Right hindlimb (tissue), 1 donor: ENCODE results near the gene BMPR1B.
A peak's percentile ranks its signal among the peaks of the same experiment; 100 is the strongest.

ENCODE experiments used
- DNase-seq: peaks from one replicate; pipeline ENCODE4 v3.0.0-alpha.2; 2018

Gene BMPR1B

DNA sequence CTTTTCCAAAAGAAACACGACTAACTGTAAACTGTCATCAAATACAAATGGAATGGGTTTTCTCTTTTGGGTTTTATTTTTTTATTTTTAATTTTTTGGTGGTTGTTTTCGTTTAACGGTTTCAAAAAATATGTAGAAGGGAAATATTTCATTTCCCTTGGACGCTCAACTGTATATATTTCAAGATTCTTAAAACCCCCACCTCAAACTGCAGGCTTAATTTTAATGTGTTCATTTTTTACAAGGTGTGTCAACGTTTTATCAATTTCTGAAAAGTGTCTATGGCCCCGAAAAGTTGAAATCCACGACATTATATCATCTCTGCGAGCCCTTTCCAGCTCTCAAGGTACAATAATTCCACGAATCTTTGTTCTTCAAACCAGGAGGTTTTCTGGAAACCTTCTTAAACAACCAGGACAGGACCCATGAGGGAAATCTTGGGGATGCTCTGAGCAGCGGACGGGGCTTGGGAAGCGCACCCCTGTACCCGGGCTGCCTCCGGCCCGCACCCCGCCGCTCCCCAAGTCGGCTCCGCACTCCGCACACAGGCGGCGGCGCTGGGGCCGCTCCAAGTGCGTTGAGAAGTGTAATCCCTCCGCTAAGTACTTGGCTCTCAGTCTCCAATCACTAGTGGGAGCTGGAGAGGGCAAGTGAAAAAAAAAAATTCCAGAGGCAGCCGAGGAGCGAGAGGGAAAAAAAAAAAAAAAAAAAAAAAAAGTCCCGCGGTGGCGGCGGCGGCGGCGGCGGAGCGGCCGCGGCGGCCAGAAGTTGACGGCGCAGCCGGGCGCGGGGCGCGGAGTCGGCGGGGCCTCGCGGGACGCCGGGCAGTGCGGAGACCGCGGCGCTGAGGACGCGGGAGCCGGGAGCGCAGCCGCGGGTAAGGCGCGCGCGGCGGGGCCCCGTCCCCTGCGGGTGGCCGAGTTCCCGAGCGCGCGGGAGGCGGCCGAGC, at the start of gene BMPR1B:
TSS of gene BMPR1B (plus strand) at position 764 of the 949 bp plus-strand sequence. CDS start 346,470 bp downstream, outside the sequence.
- DNase-seq: peak; percentile 72

DNA sequence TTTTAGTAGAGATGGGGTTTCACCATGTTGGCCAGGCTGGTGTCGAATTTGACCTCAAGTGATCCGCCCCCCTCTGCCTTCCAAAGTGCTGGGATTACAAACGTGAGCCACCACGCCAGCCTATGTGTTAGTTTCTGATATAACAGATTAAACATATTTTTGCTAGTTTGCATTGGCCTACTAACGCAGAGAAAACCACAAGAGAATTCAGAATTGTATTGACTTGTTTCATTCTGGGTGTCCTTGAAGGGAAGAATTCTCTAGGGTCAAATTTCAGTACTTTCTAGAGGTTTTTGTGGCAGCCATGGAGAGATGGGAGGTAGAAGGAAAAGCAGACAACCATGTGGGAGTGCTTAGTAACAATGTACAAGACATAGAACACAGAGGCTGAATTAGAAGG, 46.1 kb upstream of the BMPR1B start:
- no peak for DNase-seq

DNA sequence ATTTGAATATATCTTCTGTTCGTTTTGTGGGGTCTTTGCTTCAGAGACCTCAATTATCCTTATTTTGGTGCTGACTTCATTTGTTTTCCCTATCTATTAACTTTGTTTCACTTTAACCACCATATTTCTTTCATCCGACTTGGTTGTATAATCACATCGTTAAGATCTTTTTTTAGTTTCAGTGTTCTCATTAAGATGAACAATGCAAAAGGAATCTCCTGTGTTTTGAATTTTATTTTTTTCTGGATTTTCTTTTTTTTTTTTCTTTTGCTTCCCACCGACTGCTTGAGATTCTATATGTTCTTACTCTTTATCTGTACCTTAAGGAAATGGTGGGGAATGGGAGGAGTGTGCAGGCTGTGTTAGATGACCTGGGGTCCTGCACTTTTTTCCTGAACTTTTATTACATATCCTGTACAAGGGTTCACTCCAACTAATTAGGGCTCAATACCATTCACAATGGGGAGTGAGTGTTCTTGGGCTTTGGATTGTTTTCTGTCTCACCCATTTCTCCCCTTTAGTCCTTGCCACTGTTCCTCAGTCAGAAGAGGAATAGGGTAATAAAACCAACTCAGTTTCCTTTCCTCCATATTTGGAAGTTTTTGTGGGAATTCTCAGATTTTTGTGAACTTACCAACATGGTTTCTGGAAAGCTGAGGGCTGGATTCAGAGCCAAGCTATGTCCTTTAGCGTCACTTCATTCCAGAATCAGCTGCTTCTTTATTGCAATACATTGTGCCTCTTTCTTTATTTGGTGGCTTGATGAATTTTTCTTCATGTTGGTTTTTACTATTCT, 43.2 kb upstream of the BMPR1B start:
- no peak for DNase-seq

- DNase-seq: no peak
These were observed 42.0 kb upstream of the BMPR1B start for GRCh38 chr4:94715726-94716125.

GRCh38 chr4:94721310-94721709, 36.4 kb upstream of the BMPR1B start:
- no peak for DNase-seq

GRCh38 chr4:94722270-94722669, 35.5 kb upstream of the BMPR1B start:
- no peak for DNase-seq

DNA sequence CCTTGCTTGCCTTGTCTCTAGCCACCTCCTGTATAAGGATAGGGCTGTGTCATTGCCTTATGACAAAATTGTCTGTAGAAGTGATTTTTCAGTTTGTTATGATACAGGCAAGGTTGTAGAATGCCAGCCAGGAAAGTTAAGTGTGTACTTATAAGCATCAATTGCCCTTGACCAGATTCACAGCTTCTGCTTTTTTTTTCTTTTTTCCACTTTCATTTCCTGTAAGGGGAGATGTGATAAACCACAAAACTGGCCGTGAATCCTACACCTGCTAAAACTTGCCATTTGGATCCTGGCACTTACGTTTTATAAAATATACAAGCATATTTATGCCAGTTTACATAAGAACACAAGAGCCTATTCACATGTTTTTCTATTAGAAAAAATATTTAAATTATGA, 35.0 kb upstream of the BMPR1B start:
- no peak for DNase-seq

DNA sequence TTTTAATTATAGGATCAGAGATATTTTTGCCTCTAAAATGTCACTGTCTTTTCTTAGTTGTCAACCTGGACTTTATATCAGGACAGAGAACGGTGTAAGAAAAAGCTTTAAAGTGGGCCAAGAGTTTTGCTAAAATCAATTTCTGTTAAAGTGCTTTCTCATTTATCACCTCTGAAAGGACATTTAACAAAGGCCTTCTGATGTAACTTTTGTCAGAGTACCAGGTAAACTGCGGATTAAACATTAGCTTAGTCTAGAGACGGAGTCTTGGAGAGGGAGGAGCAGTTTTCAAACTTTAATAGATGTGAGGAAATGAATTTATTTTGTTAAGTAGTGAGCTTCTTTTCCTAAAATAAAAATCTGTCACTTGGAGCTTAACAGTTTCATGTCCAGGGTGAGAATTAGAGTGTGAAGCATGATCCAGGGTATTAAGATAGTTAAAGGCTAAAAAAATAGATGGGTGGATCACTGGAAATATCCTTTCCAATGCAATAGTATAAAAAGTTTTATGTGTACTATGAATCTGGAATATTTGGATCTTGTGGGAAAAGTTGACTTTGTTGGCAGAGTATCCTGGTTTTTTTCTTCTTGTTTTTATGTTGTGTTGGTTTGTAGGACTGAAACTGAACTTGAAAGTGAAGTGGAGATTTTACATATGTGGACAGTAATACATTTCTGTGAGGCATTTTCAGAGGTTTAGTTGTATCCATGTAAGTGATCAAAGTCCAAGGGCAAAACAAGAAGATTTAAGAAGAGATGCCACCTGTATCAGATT, 33.6 kb upstream of the BMPR1B start:
- DNase-seq: no peak

DNA sequence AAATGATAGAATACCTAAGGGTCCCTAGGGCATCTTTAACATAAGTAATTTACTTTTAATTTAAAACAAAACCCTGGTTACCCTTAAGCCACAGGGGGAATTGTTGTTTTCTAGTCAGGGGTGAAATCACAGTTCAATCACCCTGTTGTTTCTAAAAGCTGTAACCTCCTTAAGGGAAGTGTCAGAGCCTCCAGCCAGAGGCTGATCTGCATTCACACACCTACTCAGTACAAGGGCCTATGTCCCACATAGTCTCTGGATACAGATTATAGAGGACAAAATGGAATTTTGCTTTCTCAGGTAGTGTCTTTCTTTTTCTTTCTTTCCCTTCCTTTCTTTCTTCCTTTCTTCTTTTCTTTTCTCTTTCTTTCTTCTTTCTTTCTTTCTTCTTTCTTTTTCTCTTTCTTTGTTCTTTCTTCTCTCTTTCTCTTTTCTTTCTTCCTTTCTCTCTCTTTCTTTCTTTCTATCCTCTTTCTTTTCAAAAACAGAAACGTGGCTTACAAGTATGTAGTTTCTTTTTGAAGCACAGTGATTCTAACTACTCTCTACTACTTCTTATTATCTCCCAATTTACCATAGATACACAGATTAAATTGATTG, 31.1 kb upstream of the BMPR1B start:
- DNase-seq: no peak

- DNase-seq: no peak
These were observed 29.5 kb upstream of the BMPR1B start for GRCh38 chr4:94728056-94728766.

DNA sequence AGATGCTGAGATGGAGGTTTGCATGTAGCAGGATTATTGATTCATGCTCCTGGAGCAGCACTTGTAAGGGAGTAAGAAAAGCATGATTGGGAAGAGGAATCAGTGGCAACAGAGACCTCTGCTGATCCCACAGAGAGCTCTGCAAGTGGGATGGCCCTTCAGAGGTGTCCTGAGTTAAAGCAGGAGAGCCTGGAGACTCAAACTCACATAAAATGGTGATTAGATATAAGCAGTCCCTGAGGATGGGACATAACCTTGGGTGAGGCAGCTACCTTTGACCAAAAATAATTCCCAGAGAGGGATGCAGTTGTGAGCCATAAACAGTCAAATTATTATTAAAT, 25.4 kb upstream of the BMPR1B start:
- DNase-seq: no peak

GRCh38 chr4:94739741-94740140, 18.0 kb upstream of the BMPR1B start:
- DNase-seq: no peak

GRCh38 chr4:94741304-94741703, 16.5 kb upstream of the BMPR1B start:
- no peak for DNase-seq

DNA sequence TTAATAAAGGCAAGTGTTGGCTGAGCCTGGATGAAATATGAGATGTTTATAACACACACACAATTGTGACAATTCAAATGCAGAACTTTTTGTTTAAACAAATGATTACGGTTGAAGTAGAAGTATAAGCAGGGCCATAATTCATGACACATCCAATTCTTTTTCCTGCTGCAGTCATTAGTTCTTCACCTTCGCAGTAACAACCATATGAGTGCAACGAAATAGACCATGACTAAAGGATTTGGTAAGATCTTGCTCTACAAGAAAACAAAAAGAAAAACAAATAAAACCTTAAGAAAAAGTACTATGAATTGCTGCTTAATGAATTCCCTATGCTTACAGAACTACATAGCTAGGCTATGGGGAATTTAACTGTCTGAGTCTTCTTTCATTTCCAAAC, 13.9 kb upstream of the BMPR1B start:
- no peak for DNase-seq

GRCh38 chr4:94744850-94745249, 12.9 kb upstream of the BMPR1B start:
- DNase-seq: no peak

DNA sequence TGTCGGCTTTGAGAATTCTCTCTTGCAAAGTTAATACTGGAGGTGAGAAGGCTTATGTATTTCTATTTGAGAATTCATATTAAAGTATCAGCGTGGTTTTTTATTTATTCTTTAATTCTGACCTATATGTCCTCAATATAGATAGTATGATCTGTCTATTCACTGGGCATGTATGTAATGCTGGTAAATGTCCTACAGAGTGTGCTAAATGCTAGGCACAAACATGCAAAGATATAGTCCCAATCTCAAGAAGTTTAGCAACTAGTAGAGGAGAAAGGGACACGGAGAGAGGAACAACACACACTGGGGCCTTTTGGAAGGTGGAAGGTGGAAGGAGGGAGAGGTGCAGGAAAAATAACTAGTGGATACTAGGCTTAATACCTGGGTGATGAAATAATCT, 11.0 kb upstream of the BMPR1B start:
- DNase-seq: no peak

GRCh38 chr4:94758141-94758699, 465 bp downstream of the BMPR1B start:
- peak; percentile 83 for DNase-seq

GRCh38 chr4:94758700-94759399, 1.1 kb downstream of the BMPR1B start:
- DNase-seq: peak; percentile 43

- no peak for DNase-seq
These were observed 2.0 kb downstream of the BMPR1B start for GRCh38 chr4:94759767-94760211.

DNA sequence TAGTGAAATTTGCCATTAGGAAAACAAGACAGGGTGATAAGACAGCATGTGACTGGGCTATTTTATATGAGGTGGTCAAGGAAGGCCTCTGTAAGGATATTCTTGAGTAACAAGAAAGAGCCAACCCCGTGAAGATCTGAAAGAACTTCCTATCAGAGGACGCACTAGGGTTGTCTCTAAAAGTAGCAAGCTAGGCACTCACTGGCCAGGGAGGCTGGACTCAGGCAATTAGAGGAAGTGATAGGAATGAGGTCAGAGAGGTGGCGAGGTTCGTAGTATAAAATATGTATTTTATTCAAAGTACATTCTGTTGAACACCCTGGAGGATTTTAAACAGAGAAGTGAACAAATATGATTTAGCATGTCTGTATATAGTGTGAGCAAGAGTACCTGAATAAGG, 4.6 kb downstream of the BMPR1B start:
- DNase-seq: no peak

GRCh38 chr4:94763005-94763404, 5.2 kb downstream of the BMPR1B start:
- DNase-seq: no peak
